GM19455 (cell line): ENCODE data around the gene SLC1A4.
"Not testable (repeated sequence)": the region's sequence is repeated elsewhere in the genome, so short reads cannot be mapped to it uniquely, and the experiment has no call there.

Experiments
- ATAC-seq: cut with Tn5 transposase; IDR thresholded peaks from one replicate; pipeline ENCODE4 v1.9.1; 2021; ENCODE audit not compliant: unreplicated experiment

Gene SLC1A4

GRCh38 chr2:64989126-64989981 lies at the start of gene SLC1A4:
Gene SLC1A4 (plus strand): TSS chr2:64989399. CDS start chr2:64989644, 245 bp downstream.
- ATAC-seq, result peak; percentile 82

DNA sequence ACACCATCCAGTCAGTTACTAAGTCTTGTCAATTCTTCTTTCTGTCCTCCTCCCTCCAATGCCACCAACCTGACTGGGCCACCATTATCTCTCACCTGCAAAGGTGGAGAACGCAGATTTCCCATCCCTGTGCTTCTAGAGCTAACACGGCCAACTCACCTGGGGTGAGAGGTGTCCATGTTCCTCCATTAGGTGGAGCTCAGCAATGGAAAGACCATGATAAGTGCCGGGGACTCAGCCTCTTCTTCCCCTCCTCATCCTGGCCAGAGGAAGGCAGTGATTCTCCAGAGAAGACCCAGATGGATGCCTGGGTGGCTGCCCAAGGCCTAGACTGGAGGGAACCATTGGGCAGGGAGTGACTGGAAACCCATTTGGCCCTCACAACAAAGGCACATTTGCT lies 48.1 kb upstream of the SLC1A4 start:
- ATAC-seq, result no peak

GRCh38 chr2:64941801-64942200 lies 47.4 kb upstream of the SLC1A4 start:
- ATAC-seq, result no peak

- no peak for ATAC-seq
Measured at GRCh38 chr2:64942693-64943092, 46.5 kb upstream of the SLC1A4 start.

- ATAC-seq, result no peak
Measured at GRCh38 chr2:64943387-64944150, 45.6 kb upstream of the SLC1A4 start.

DNA sequence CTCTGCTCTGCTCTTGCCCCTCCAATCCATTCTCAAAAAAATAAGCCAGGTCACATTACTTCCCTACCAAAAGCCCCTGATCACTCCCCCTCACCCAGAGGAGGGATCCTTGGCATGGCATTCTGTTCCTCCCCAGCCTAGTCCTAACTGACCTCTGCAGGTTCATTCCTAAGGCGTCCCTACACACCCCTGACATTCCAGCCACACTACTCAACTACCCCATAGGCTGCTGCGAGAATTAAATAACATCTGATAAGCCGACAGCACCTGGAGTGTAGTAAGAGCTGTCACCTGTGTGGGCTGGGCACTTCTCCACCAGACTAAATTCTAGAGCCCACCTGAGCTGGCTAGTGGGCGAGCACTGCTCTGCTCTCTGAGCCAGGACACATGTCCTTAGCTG lies 44.7 kb upstream of the SLC1A4 start:
- no peak for ATAC-seq

GRCh38 chr2:64945973-64946768 lies 43.0 kb upstream of the SLC1A4 start:
- peak; percentile 91 for ATAC-seq

- no peak for ATAC-seq
Measured at GRCh38 chr2:64946769-64947247, 42.4 kb upstream of the SLC1A4 start.

- ATAC-seq, result no peak
Measured at GRCh38 chr2:64947885-64948284, 41.3 kb upstream of the SLC1A4 start.

DNA sequence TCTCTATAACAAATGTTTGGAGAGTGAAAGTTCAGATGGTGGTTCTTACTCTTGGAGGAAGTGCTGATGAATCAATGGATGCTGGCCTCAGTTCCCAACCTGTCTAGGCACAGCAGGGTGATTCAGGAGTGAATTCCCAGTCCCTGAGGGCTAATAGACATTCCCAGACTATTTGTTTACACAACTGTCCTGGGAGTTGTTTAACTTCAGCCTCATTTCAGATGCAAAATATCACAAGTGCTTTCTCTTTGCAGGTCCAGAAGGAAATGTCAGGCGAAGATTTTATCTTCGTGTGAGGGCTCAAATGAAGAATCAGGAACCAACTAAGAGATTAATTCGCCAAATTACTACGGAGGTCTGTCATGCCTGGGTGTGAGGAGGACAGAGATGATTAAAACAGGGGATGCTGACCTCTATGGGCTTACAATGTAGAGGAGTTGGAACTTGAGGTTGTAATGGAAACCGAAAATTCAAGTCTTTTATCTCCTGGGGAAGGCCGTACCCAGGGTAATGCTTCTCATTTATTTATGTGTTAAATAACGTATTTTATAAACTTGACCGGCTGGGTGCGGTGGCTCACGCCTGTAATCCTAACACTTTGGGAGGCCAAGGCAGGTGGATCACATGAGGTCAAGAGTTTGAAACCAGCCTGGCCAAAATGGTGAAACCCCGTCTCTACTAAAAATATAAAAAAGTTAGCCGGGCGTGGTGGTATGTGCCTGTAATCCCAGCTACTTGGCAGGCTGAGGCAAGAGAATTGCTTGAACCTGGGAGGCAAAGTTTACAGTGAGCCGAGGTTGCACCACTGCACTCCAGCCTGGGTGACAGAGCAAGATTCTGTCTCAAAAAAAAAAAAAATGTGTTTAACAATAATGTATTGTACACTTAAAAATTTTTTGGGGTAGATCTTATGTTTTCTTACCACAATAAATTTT lies 38.7 kb upstream of the SLC1A4 start:
- no peak for ATAC-seq

- ATAC-seq, result no peak
Measured at GRCh38 chr2:64951306-64951953, 37.8 kb upstream of the SLC1A4 start.

- ATAC-seq, result no peak
Measured at GRCh38 chr2:64952096-64952495, 37.1 kb upstream of the SLC1A4 start.

GRCh38 chr2:64952511-64953482 lies 36.4 kb upstream of the SLC1A4 start:
- ATAC-seq, result no peak

DNA sequence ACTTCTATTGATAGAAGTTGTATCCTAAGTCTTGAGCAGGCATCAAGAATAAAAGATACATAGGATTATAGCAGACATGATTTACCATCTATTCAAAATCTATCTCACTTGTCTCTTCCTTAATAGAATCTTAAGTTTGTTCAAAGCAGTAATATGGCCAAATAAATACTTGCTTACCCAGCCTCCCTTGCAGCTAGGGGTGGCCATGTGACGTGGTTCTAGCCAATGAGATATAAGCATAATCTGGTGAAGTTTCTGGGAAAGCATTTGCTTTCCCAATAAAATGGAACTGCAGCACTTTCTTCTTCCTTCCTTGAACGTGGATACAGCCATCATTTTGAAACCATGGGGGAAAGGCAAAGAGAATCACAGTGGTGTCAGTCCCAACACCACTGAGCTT lies 33.7 kb upstream of the SLC1A4 start:
- ATAC-seq, result no peak

DNA sequence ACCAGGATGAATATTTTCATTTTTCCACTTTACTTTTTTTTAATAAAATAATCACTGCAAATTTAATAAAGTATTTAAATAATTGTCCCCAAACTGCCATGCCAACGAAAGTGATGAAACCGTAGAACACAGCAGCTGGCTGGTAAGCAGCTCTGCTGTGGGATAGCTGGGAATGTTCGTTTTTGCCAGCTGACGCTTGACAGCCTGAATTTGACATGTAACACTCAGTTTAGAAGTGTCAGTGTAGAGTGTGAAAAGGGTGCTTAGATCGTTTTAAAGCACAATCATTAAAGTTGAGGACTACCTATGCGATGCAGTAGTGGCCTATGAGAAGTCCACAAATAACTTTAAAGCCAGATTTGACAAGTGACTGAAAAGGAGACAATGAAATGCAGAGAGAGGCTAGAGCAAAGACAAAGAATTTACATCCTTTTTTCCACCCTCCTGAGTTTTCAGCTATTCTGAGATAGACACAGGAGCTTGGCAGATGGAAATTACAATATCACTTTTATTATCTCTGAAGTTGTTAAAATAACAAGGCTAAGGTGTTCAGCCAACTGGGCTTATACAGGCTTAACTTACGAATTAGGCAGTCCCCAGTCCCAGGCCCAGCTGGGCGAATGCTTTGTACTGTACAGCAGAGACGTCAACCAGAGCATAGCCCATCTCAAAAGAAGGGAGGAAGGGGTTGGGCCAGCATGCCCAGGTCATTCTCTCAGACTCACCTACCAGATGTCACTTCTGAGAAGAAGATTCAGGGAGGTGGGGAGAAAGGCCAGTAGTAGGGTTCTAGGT lies 31.9 kb upstream of the SLC1A4 start:
- ATAC-seq, result no peak

GRCh38 chr2:64958556-64958955 lies 30.6 kb upstream of the SLC1A4 start:
- ATAC-seq, result no peak

GRCh38 chr2:64960819-64961218 lies 28.4 kb upstream of the SLC1A4 start:
- ATAC-seq, result no peak

DNA sequence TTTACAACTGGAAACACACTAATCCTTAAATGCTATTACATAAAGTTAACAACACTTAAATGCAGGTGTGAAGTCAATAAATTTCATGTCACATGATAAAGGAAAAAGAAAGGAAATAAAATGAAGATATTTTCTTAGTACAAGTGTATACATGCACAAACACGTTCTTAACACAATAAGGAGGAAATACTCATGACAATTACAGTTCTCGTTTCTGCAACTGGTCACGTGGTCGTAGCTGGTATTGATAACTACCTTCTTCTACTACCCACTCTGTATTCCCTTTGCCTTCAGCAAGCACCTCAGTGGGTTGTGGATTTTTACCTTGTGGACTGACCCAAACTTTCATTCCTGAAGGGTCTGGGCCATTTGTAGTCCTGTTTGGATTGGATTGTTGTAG lies 26.1 kb upstream of the SLC1A4 start:
- ATAC-seq, result not testable (repeated sequence)
